Natural killer cell treated with Interleukin-12 subunit alpha and Interleukin-12 subunit beta and Interleukin-15 and Interleukin-18, amount 100 ng/mL, for 72 hours (primary cell): ENCODE data around the gene HPSE2. TPM values are rescaled to one million over a fixed set of nuclear protein-coding genes. Genes with fewer than 3 reads are reported as not detected.

ENCODE experiments used
- ATAC-seq, 2 donors: fragments of 150-1000 bp; cut with Tn5 transposase in 1 of 2; sonication (Bioruptor Pico), chemical (Tn5 transposase) in 1 of 2; 2 replicates each; pipeline ENCODE4 v1.10.0; 2021
- DNase-seq: peaks from one replicate; pipeline ENCODE4 v3.0.0; 2022; ENCODE audit warnings: low spot score
- H3K27ac Mint-ChIP-seq, 2 donors: 1 replicate in 1 of 2; 2 replicates in 1 of 2; pipeline ENCODE4 v1.8.0; 2022; ENCODE audit warnings: mixed read lengths in 2 of 2, mild to moderate bottlenecking in 1 of 2, moderate library complexity in 1 of 2
- H3K27me3 Mint-ChIP-seq, 2 donors: 1 replicate in 1 of 2; 2 replicates in 1 of 2; pipeline ENCODE4 v1.8.0; 2022; ENCODE audit warnings: mixed read lengths in 2 of 2
- H3K36me3 Mint-ChIP-seq: one replicate; pipeline ENCODE4 v1.8.0; 2022; ENCODE audit warnings: mixed read lengths
- H3K4me1 Mint-ChIP-seq, 2 donors: 1 replicate in 1 of 2; 2 replicates in 1 of 2; pipeline ENCODE4 v1.8.0; 2022; ENCODE audit warnings: low read depth in 2 of 2, mixed read lengths in 2 of 2, mild to moderate bottlenecking in 1 of 2
- H3K4me3 Mint-ChIP-seq: one replicate; pipeline ENCODE4 v1.8.0; 2022; ENCODE audit warnings: mixed read lengths
- H3K9me3 Mint-ChIP-seq: 2 replicates; pipeline ENCODE4 v1.8.0; 2022; ENCODE audit warnings: mixed read lengths
- total RNA-seq, 2 donors: library from RNA; stranded (reverse); gene quantifications; one replicate each; pipeline ENCODE4 v1.2.3, GENCODE V29; 2022

HPSE2 gene
- total RNA-seq, 2 donors from 2014 or later: not detected

- H3K4me1 Mint-ChIP-seq: peaks cover 9 to 12% of the 10 kb centered on the region in 2 donors
- peaks cover 6 to 11% of the 10 kb centered on the region in 2 donors for H3K27me3 Mint-ChIP-seq
- ATAC-seq: no peak
- no peaks in the 10 kb centered on the region for H3K9me3 Mint-ChIP-seq
- no peak for DNase-seq
- peak overlapping the region; percentile 56 to 90 for H3K27ac Mint-ChIP-seq
- peak overlapping the region; percentile 92 for H3K4me3 Mint-ChIP-seq
- no peaks in the 10 kb centered on the region for H3K36me3 Mint-ChIP-seq
Measured at GRCh38 chr10:98466861-98467505, 768.7 kb downstream of the HPSE2 start.

- Mint-ChIP-seq H3K27ac (no peak overlapping the region), H3K27me3 (peaks cover 6 to 10% of the 10 kb centered on the region in 2 donors), H3K9me3 (no peaks in the 10 kb centered on the region), H3K4me1 (peaks cover 9 to 12% of the 10 kb centered on the region in 2 donors), H3K4me3 (no peak overlapping the region), H3K36me3 (no peaks in the 10 kb centered on the region)
- ATAC-seq (no peak), DNase-seq (no peak)
Measured at GRCh38 chr10:98465866-98466265, 769.8 kb downstream of the HPSE2 start.

- H3K36me3 Mint-ChIP-seq: no peaks in the 10 kb centered on the region
- ATAC-seq (no peak), DNase-seq (no peak)
- H3K9me3 Mint-ChIP-seq: no peaks in the 10 kb centered on the region
- H3K4me1 Mint-ChIP-seq: peaks cover 9 to 12% of the 10 kb centered on the region in 2 donors
- no peak overlapping the region for H3K27ac Mint-ChIP-seq
- H3K4me3 Mint-ChIP-seq: no peak overlapping the region
- peaks cover 6% of the 10 kb centered on the region in 2 donors for H3K27me3 Mint-ChIP-seq
Measured at GRCh38 chr10:98463976-98464754, 771.5 kb downstream of the HPSE2 start.

DNA sequence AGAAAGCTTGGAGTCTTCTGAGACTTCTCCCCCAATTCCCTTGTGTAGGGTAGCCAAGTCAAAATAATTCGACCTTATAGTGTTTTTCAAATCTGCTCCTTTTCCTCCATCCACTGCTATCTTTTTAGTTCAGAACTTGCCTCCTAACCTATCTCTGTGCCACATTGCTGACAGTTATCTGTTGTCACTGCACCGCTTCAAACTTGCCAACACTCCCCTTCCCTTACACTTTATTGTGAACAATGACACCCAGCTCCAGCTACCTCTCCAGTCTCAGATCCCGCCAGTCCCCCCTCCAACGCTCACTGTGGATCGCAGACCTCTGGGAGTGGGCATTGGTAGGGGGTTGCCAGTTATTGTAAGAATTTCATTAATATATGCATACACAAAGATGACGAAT, 772.6 kb downstream of the HPSE2 start:
- H3K4me1 Mint-ChIP-seq: peaks cover 7 to 9% of the 10 kb centered on the region in 2 donors
- H3K36me3 Mint-ChIP-seq: no peaks in the 10 kb centered on the region
- H3K9me3 Mint-ChIP-seq: no peaks in the 10 kb centered on the region
- no peak overlapping the region for H3K4me3 Mint-ChIP-seq
- DNase-seq: no peak
- peaks cover 12% of the 10 kb centered on the region in 2 donors for H3K27me3 Mint-ChIP-seq
- no peak overlapping the region for H3K27ac Mint-ChIP-seq
- no peak for ATAC-seq

- ATAC-seq: no peak
- peaks cover 15 to 17% of the 10 kb centered on the region in 2 donors for H3K27me3 Mint-ChIP-seq
Measured at GRCh38 chr10:98461500-98461842, 774.2 kb downstream of the HPSE2 start.

DNA sequence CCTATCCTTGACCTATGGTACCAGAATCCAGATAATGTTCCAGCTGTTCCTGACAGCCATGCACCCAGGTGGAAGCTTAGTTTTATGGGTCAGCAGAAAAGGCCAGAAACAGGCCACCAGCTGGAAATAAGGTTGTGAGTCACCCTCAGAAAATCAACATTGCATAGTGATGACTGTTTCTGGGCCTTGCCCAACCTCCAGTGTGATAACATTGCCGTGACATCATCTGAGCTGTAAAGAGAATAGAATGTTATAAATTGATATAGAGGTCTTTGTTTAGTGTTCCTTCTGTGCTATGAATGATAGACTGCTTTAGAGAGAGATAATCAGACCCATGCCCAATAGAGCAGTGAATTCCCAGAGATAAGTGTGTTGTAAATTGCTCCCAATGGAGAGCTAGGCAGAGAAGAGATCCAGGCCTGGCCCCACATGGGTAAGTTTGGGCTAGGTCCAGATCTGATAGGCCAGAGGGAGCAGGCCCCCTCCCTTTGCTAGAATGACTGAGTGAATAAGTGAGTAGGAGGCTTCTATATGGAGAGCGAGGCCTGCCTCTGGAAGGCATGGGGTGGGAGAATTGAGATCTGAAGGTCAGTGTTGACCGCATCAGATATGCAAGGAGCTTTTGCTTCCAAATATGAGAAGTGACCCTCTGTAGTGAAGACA, 774.7 kb downstream of the HPSE2 start:
- DNase-seq (no peak), ATAC-seq (peak; percentile 40 to 51)
- no peaks in the 10 kb centered on the region for H3K9me3 Mint-ChIP-seq
- H3K4me1 Mint-ChIP-seq: no peaks in the 10 kb centered on the region
- H3K27ac Mint-ChIP-seq: no peak overlapping the region
- no peaks in the 10 kb centered on the region for H3K36me3 Mint-ChIP-seq
- H3K27me3 Mint-ChIP-seq: peaks cover 15 to 17% of the 10 kb centered on the region in 2 donors
- no peak overlapping the region for H3K4me3 Mint-ChIP-seq

More at GRCh38 chr10:98461500-98461842, 774.2 kb downstream of the HPSE2 start:
- no peak for DNase-seq
- Mint-ChIP-seq H3K9me3 (no peaks in the 10 kb centered on the region), H3K36me3 (no peaks in the 10 kb centered on the region), H3K27ac (no peak overlapping the region), H3K4me3 (no peak overlapping the region), H3K4me1 (no peaks in the 10 kb centered on the region)

GRCh38 chr10:98458809-98459784, 776.6 kb downstream of the HPSE2 start:
- ATAC-seq: no peak
- peaks cover 12 to 17% of the 10 kb centered on the region in 2 donors for H3K27me3 Mint-ChIP-seq
- no peaks in the 10 kb centered on the region for H3K36me3 Mint-ChIP-seq
- no peaks in the 10 kb centered on the region for H3K4me1 Mint-ChIP-seq
- H3K27ac Mint-ChIP-seq: no peak overlapping the region
- DNase-seq: no peak
- no peaks in the 10 kb centered on the region for H3K9me3 Mint-ChIP-seq
- H3K4me3 Mint-ChIP-seq: no peak overlapping the region

GRCh38 chr10:98457721-98458120, 777.9 kb downstream of the HPSE2 start:
- Mint-ChIP-seq H3K36me3 (no peaks in the 10 kb centered on the region), H3K4me1 (no peaks in the 10 kb centered on the region), H3K27me3 (peaks cover 9 to 15% of the 10 kb centered on the region in 2 donors), H3K27ac (no peak overlapping the region), H3K4me3 (no peak overlapping the region), H3K9me3 (no peaks in the 10 kb centered on the region)
- peak in 1 of 2 donors; percentile 33 for ATAC-seq
- DNase-seq: no peak

GRCh38 chr10:98456686-98457482, 778.8 kb downstream of the HPSE2 start:
- Mint-ChIP-seq H3K36me3 (no peaks in the 10 kb centered on the region), H3K27ac (no peak overlapping the region), H3K4me3 (no peak overlapping the region), H3K27me3 (peaks cover 14 to 22% of the 10 kb centered on the region in 2 donors), H3K9me3 (no peaks in the 10 kb centered on the region), H3K4me1 (no peaks in the 10 kb centered on the region)
- no peak for ATAC-seq
- no peak for DNase-seq

DNA sequence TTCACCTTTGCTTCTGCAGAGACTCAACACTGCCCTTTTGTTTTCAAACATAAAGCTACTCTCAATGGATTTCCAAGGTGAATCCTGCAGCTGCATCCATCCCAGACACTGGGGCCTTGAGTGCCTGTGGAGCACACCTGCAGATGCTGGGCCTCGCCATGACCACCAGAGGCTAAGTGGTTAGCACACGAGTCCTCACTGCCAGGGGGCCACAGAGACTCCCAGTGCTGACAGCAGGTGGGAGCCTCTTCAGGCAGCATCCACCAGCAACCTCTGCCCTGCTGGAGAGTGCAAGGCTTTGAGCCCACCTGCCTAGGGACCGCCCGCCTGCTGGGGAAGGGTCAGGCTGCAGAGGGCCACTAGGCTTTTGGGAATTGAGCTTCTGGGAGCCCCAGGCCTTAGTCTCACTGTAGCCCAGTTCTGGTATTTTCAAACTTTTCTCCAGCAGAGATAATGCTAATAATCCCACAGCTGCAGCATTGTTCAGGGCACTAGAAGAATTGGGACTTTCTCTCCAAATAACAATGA, 779.5 kb downstream of the HPSE2 start:
- Mint-ChIP-seq H3K27me3 (peaks cover 16 to 30% of the 10 kb centered on the region in 2 donors), H3K27ac (no peak overlapping the region), H3K9me3 (no peaks in the 10 kb centered on the region), H3K4me3 (no peak overlapping the region), H3K4me1 (no peaks in the 10 kb centered on the region), H3K36me3 (no peaks in the 10 kb centered on the region)
- ATAC-seq (no peak), DNase-seq (no peak)

GRCh38 chr10:98453729-98454128, 781.9 kb downstream of the HPSE2 start:
- Mint-ChIP-seq H3K27me3 (peaks cover 25 to 40% of the 10 kb centered on the region in 2 donors), H3K27ac (no peak overlapping the region), H3K9me3 (no peaks in the 10 kb centered on the region), H3K4me1 (no peaks in the 10 kb centered on the region), H3K4me3 (no peak overlapping the region), H3K36me3 (no peaks in the 10 kb centered on the region)
- DNase-seq (no peak), ATAC-seq (no peak)

GRCh38 chr10:98450618-98451017, 785.0 kb downstream of the HPSE2 start:
- Mint-ChIP-seq H3K27me3 (peaks cover 17 to 28% of the 10 kb centered on the region in 2 donors), H3K9me3 (no peaks in the 10 kb centered on the region), H3K4me1 (peaks cover 12 to 13% of the 10 kb centered on the region in 2 donors), H3K36me3 (no peaks in the 10 kb centered on the region), H3K27ac (no peak overlapping the region), H3K4me3 (no peak overlapping the region)
- DNase-seq (no peak), ATAC-seq (no peak)
